Astrocyte of the cerebellum (primary cell): ENCODE data around the gene TNIK.

ENCODE experiments used
- DNase-seq: peaks from one replicate; pipeline ENCODE4 v3.0.0-alpha.2; 2011; ENCODE audit warnings: low read depth
- H3K4me3 ChIP-seq: 2 replicates; pipeline ENCODE4 v1.5.1; 2011; ENCODE audit warnings: mild to moderate bottlenecking, low read depth, low read length, moderate library complexity
- CTCF ChIP-seq: IDR thresholded peaks from 2 replicates; pipeline ENCODE4 v1.5.1; 2012; ENCODE audit warnings: low read length, low read depth, moderate library complexity, mild to moderate bottlenecking; ENCODE audit errors: missing control alignments
- in situ Hi-C: cut with HindIII; loops from 2 replicates; pipeline ENCODE4 v1.10.0; 2017; ENCODE audit warnings: low sequenced_read_pairs

Gene TNIK

GRCh38 chr3:171436380-171436779 is 23.8 kb downstream of the TNIK start:
- no peak overlapping the region for H3K4me3 ChIP-seq
- in situ Hi-C loops = no loop called here
- no peak for TF ChIP-seq CTCF
- no peak for DNase-seq

- no peak overlapping the region for H3K4me3 ChIP-seq
- TF ChIP-seq CTCF = no peak
- in situ Hi-C loops = no loop called here
- DNase-seq = no peak
Measured at GRCh38 chr3:171435757-171436156, 24.4 kb downstream of the TNIK start.

DNA sequence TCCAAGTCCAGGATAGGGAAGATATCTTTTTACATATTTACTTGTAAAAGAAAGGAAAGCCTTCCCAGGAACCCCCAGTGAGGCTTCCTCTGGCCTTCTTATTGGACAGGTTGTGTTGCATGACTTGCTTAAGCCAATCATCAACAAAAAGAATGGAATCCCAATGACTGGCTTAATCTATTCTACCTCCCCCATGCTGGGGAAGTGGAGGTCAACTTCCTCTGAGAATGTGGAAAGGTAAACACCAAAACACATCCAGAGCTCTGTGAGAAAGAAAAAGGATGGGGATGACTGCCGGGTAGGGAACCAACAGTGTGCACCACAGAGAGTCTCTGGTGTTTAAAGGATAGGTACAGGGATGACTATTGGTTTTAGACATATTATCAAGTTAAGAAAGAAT is 25.1 kb downstream of the TNIK start:
- in situ Hi-C loops = no loop called here
- no peak overlapping the region for H3K4me3 ChIP-seq
- no peak for TF ChIP-seq CTCF
- DNase-seq = no peak

GRCh38 chr3:171432548-171432947 is 27.7 kb downstream of the TNIK start:
- in situ Hi-C loops = no loop called here
- DNase-seq = no peak
- no peak for TF ChIP-seq CTCF
- no peak overlapping the region for H3K4me3 ChIP-seq

GRCh38 chr3:171431550-171431949 is 28.7 kb downstream of the TNIK start:
- TF ChIP-seq CTCF = no peak
- in situ Hi-C loops = no loop called here
- H3K4me3 ChIP-seq = no peak overlapping the region
- DNase-seq = no peak

DNA sequence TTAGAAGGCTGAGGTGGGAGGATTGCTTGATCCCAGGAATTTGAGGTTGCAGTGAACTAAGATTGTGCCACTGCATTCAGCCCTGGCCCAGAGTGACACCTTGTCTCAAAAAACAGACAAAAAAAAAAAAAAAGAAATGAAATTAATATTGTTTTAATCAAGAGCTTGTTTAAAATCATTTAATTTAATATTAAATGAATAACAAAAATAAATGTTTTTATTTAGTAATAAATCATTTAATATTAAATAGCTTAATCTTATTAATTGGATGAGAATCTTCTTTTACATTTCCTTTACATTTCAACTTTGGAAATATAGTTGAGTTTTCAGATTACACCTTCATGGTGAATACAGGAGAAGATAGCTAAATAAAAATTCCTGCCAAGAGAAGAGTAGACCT is 29.7 kb downstream of the TNIK start:
- no peak for DNase-seq
- in situ Hi-C loops = no loop called here
- H3K4me3 ChIP-seq = no peak overlapping the region
- no peak for TF ChIP-seq CTCF

- DNase-seq = no peak
- TF ChIP-seq CTCF = no peak
- no peak overlapping the region for H3K4me3 ChIP-seq
- in situ Hi-C loops = no loop called here
Measured at GRCh38 chr3:171429635-171430034, 30.6 kb downstream of the TNIK start.
